Activated effector memory CD4-positive, alpha-beta T cell treated with anti-CD3 and anti-CD28 coated beads, Interleukin-2, amount 50 U/mL, for 16 hours (primary cell): ENCODE data around the gene POMZP3.
"Not testable (repeated sequence)": the region's sequence is repeated elsewhere in the genome, so short reads cannot be mapped to it uniquely, and the experiment has no call there.

ENCODE experiments used
- DNase-seq: peaks from one replicate; pipeline ENCODE4 v3.0.0-alpha.2; 2020

Gene POMZP3

GRCh38 chr7:76586585-76587315 is 40.3 kb downstream of the POMZP3 start:
- DNase-seq, result not testable (repeated sequence)

GRCh38 chr7:76583636-76584281 is 43.3 kb downstream of the POMZP3 start:
- not testable (repeated sequence) for DNase-seq

GRCh38 chr7:76582848-76583631 is 44.0 kb downstream of the POMZP3 start:
- DNase-seq, result not testable (repeated sequence)

- DNase-seq, result not testable (repeated sequence)
Observed at GRCh38 chr7:76575919-76576655, 51.0 kb downstream of the POMZP3 start.

GRCh38 chr7:76575431-76575830 is 51.6 kb downstream of the POMZP3 start:
- not testable (repeated sequence) for DNase-seq

GRCh38 chr7:76572296-76572695 is 54.8 kb downstream of the POMZP3 start:
- not testable (repeated sequence) for DNase-seq

GRCh38 chr7:76570324-76570775 is 56.7 kb downstream of the POMZP3 start:
- DNase-seq, result not testable (repeated sequence)

- not testable (repeated sequence) for DNase-seq
Observed at GRCh38 chr7:76568742-76569141, 58.3 kb downstream of the POMZP3 start.

- DNase-seq, result not testable (repeated sequence)
Observed at GRCh38 chr7:76567753-76568152, 59.3 kb downstream of the POMZP3 start.

GRCh38 chr7:76567311-76567710 is 59.8 kb downstream of the POMZP3 start:
- DNase-seq, result not testable (repeated sequence)

GRCh38 chr7:76565001-76565400 is 62.1 kb downstream of the POMZP3 start:
- not testable (repeated sequence) for DNase-seq

- DNase-seq, result not testable (repeated sequence)
Observed at GRCh38 chr7:76561342-76561741, 65.7 kb downstream of the POMZP3 start.

GRCh38 chr7:76560157-76560556 is 66.9 kb downstream of the POMZP3 start:
- not testable (repeated sequence) for DNase-seq
